Hepatocyte (in vitro differentiated cells): ENCODE data around the gene ABCB8. TPM values are rescaled to one million over a fixed set of nuclear protein-coding genes. Genes with fewer than 3 reads are reported as not detected.

Source experiments
- DNase-seq: peaks from one replicate; pipeline ENCODE4 v3.0.0-alpha.2; 2016; ENCODE audit warnings: low spot score
- H2AFZ ChIP-seq: fragments of 200-600 bp; sonication (generic); 2 replicates; pipeline ENCODE4 v1.6.0; 2016; ENCODE audit warnings: antibody characterized with exemption, mild to moderate bottlenecking
- H3K27ac ChIP-seq: fragments of 200-600 bp; sonication (generic); 2 replicates; pipeline ENCODE4 v1.5.1; 2016; ENCODE audit warnings: mild to moderate bottlenecking
- H3K27me3 ChIP-seq: fragments of 200-600 bp; sonication (generic); 2 replicates; pipeline ENCODE4 v1.6.1; 2016
- H3K36me3 ChIP-seq: fragments of 200-600 bp; sonication (generic); replicated peaks from 2 replicates; pipeline ENCODE4 v1.5.1; 2016; ENCODE audit warnings: low read depth; ENCODE audit not compliant: insufficient read depth
- H3K4me1 ChIP-seq: fragments of 200-600 bp; sonication (generic); 2 replicates; pipeline ENCODE4 v1.5.1; 2016; ENCODE audit warnings: mild to moderate bottlenecking, moderate library complexity; ENCODE audit not compliant: insufficient read depth
- H3K4me2 ChIP-seq: fragments of 200-600 bp; sonication (generic); 2 replicates; pipeline ENCODE4 v1.6.0; 2016
- H3K4me3 ChIP-seq: fragments of 200-600 bp; sonication (generic); 2 replicates; pipeline ENCODE4 v1.5.1; 2016; ENCODE audit warnings: mild to moderate bottlenecking
- H3K79me2 ChIP-seq: fragments of 200-600 bp; sonication (generic); 2 replicates; pipeline ENCODE4 v1.6.0; 2017; ENCODE audit warnings: mild to moderate bottlenecking
- H3K9me2 ChIP-seq: fragments of 200-600 bp; sonication (generic); replicated peaks from 2 replicates; pipeline ENCODE4 v1.6.0; 2017; ENCODE audit warnings: mild to moderate bottlenecking; ENCODE audit not compliant: insufficient read depth
- H3K9me3 ChIP-seq: fragments of 200-600 bp; sonication (generic); 2 replicates; pipeline ENCODE4 v1.5.1; 2016; ENCODE audit warnings: low read depth, mild to moderate bottlenecking
- H4K20me1 ChIP-seq: fragments of 200-600 bp; sonication (generic); 2 replicates; pipeline ENCODE4 v1.6.0; 2016; ENCODE audit warnings: mild to moderate bottlenecking; ENCODE audit not compliant: insufficient read depth, poor library complexity, severe bottlenecking
- CTCF ChIP-seq: fragments of 200-600 bp; sonication (generic); IDR thresholded peaks from 2 replicates; pipeline ENCODE4 v1.5.1; 2016; ENCODE audit warnings: antibody characterized with exemption, mild to moderate bottlenecking; ENCODE audit not compliant: poor library complexity
- EZH2 ChIP-seq: fragments of 200-600 bp; sonication (generic); IDR thresholded peaks from 2 replicates; pipeline ENCODE4 v1.6.1; 2016; ENCODE audit warnings: antibody characterized with exemption, mild to moderate bottlenecking, borderline replicate concordance
- EZH2phosphoT487 ChIP-seq: fragments of 200-600 bp; sonication (generic); IDR thresholded peaks from one replicate; pipeline ENCODE4 v1.6.1; 2018; ENCODE audit warnings: antibody characterized with exemption, mild to moderate bottlenecking, low read depth, moderate library complexity; ENCODE audit not compliant: unreplicated experiment, severe bottlenecking
- WGBS: methylation state at CpG from one replicate; pipeline ENCODE4 v1.1.6; 2016; ENCODE audit warnings: low lambda C conversion rate; ENCODE audit errors: missing lambda C conversion rate; 5-methylcytosine and 5-hydroxymethylcytosine counted together
- polyA plus RNA-seq: library from polyadenylated mRNA; unstranded; fragments of >200 nt; fragmentation: Nextera tagmentation; extraction: Ambion mirVana; gene quantifications from 2 replicates; pipeline ENCODE4 v1.2.1, GENCODE V29; 2016
- total RNA-seq: library from RNA; depleted of rRNA; stranded (reverse); fragments of >200 nt; gene quantifications from 2 replicates; pipeline ENCODE4 v1.2.3, GENCODE V29; 2014

The ABCB8 gene
- total and polyA plus RNA-seq, 2 experiments from 2014 or later, result 24.4 to 32.6 TPM

- H3K27ac ChIP-seq, result no peak overlapping the region
- no peaks in the 10 kb centered on the region for H3K9me2 ChIP-seq
- H3K4me3 ChIP-seq, result no peak overlapping the region
- no peaks in the 10 kb centered on the region for H3K36me3 ChIP-seq
- no peak overlapping the region for H3K4me2 ChIP-seq
- H2AFZ ChIP-seq, result no peak overlapping the region
- no peak for TF ChIP-seq EZH2phosphoT487
- no peak for TF ChIP-seq CTCF
- no peak for TF ChIP-seq EZH2
- no peaks in the 10 kb centered on the region for H3K9me3 ChIP-seq
- no peaks in the 10 kb centered on the region for H3K79me2 ChIP-seq
- peaks cover 5% of the 10 kb centered on the region for H3K4me1 ChIP-seq
- H4K20me1 ChIP-seq, result no peaks in the 10 kb centered on the region
- no peaks in the 10 kb centered on the region for H3K27me3 ChIP-seq
- 95% methylated on average over 20 of the region's 20 CpGs for WGBS
- no peak for DNase-seq
Measured at GRCh38 chr7:150998341-150998740, 29.9 kb upstream of the ABCB8 start.

- no peaks in the 10 kb centered on the region for H3K27me3 ChIP-seq
- H3K27ac ChIP-seq, result no peak overlapping the region
- H3K4me1 ChIP-seq, result peaks cover 5% of the 10 kb centered on the region
- TF ChIP-seq CTCF (no peak), EZH2phosphoT487 (no peak), EZH2 (no peak)
- H3K9me3 ChIP-seq, result no peaks in the 10 kb centered on the region
- H3K79me2 ChIP-seq, result no peaks in the 10 kb centered on the region
- H3K4me2 ChIP-seq, result no peak overlapping the region
- WGBS, result 93% methylated on average over 12 of the region's 12 CpGs
- no peaks in the 10 kb centered on the region for H3K9me2 ChIP-seq
- H2AFZ ChIP-seq, result no peak overlapping the region
- no peak for DNase-seq
- no peaks in the 10 kb centered on the region for H3K36me3 ChIP-seq
- H4K20me1 ChIP-seq, result no peaks in the 10 kb centered on the region
- no peak overlapping the region for H3K4me3 ChIP-seq
Measured at GRCh38 chr7:150999001-150999400, 29.2 kb upstream of the ABCB8 start.

GRCh38 chr7:150999497-151000230 is 28.6 kb upstream of the ABCB8 start:
- TF ChIP-seq EZH2, result no peak
- no peak for TF ChIP-seq CTCF
- no peak for TF ChIP-seq EZH2phosphoT487
- Histone ChIP-seq H3K4me3 (no peak overlapping the region), H3K9me2 (no peaks in the 10 kb centered on the region), H4K20me1 (no peaks in the 10 kb centered on the region), H3K27me3 (no peaks in the 10 kb centered on the region), H3K36me3 (no peaks in the 10 kb centered on the region), H3K27ac (no peak overlapping the region), H3K9me3 (no peaks in the 10 kb centered on the region), H2AFZ (no peak overlapping the region), H3K4me1 (peaks cover 5% of the 10 kb centered on the region), H3K4me2 (no peak overlapping the region), H3K79me2 (no peaks in the 10 kb centered on the region)
- no CpG with 5 or more reads among the region's 5 CpGs for WGBS
- no peak for DNase-seq
